ENCODE data around the gene ITGAE. TPM values are rescaled to one million over a fixed set of nuclear protein-coding genes. Genes with fewer than 3 reads are reported as not detected.
"Not testable (repeated sequence)": the region's sequence is repeated elsewhere in the genome, so short reads cannot be mapped to it uniquely, and the experiment has no call there.

ITGAE gene
- total and polyA plus RNA-seq, 4 donors = 16.0 to 57.0 (median 27.9) TPM

- H3K9me3 ChIP-seq (ENCODE audit: control insufficient read depth, low read length); H3K27ac ChIP-seq (ENCODE audit: low read depth in 1 of 2, low read length in 2 of 2); H3K4me3 ChIP-seq (ENCODE audit: low read length in 2 of 2); ATAC-seq (ENCODE audit: low FRiP score); DNase-seq; intact Hi-C loops (cut with DNase I); H3K27me3 ChIP-seq (ENCODE audit: control insufficient read depth in 1 of 2, insufficient read depth in 2 of 2, low read length in 1 of 2); H3K4me1 ChIP-seq (ENCODE audit: control insufficient read depth in 1 of 2, insufficient read depth in 2 of 2, low read length in 2 of 2); H3K36me3 ChIP-seq (ENCODE audit: control insufficient read depth in 1 of 2, insufficient read depth in 2 of 2, low read length in 1 of 2): not testable (repeated sequence)
- 87 to 93% methylated on average over 8 to 9 of the region's 9 CpGs for WGBS, 2 donors
Measured at GRCh38 chr17:3794152-3794551, 6.8 kb downstream of the ITGAE start.

GRCh38 chr17:3793258-3793657 is 7.7 kb downstream of the ITGAE start:
- 77 to 84% methylated on average over 7 of the region's 7 CpGs for WGBS, 2 donors
- intact Hi-C loops (cut with DNase I) = not testable (repeated sequence)

GRCh38 chr17:3792481-3792880 is 8.5 kb downstream of the ITGAE start:
- no peak overlapping the region for H3K27ac ChIP-seq (ENCODE audit: low read depth in 1 of 2, low read length in 2 of 2)
- ATAC-seq (ENCODE audit: low FRiP score) (no peak), DNase-seq (no peak)
- H3K4me1 ChIP-seq (ENCODE audit: control insufficient read depth in 1 of 2, insufficient read depth in 2 of 2, low read length in 2 of 2) = no peaks in the 10 kb centered on the region
- H3K36me3 ChIP-seq (ENCODE audit: control insufficient read depth in 1 of 2, insufficient read depth in 2 of 2, low read length in 1 of 2) = no peaks in the 10 kb centered on the region
- intact Hi-C loops (cut with DNase I) = no loop called here
- WGBS, 2 donors = 4 to 12% methylated on average over 6 of the region's 6 CpGs
- no peaks in the 10 kb centered on the region for H3K9me3 ChIP-seq (ENCODE audit: control insufficient read depth, low read length)
- H3K4me3 ChIP-seq (ENCODE audit: low read length in 2 of 2) = no peak overlapping the region
- no peaks in the 10 kb centered on the region for H3K27me3 ChIP-seq (ENCODE audit: control insufficient read depth in 1 of 2, insufficient read depth in 2 of 2, low read length in 1 of 2)

More at GRCh38 chr17:3793258-3793657, 7.7 kb downstream of the ITGAE start:
- not testable (repeated sequence) for H3K27me3 ChIP-seq (ENCODE audit: control insufficient read depth in 1 of 2, insufficient read depth in 2 of 2, low read length in 1 of 2); DNase-seq; ATAC-seq (ENCODE audit: low FRiP score); H3K27ac ChIP-seq (ENCODE audit: low read depth in 1 of 2, low read length in 2 of 2); H3K36me3 ChIP-seq (ENCODE audit: control insufficient read depth in 1 of 2, insufficient read depth in 2 of 2, low read length in 1 of 2); H3K4me1 ChIP-seq (ENCODE audit: control insufficient read depth in 1 of 2, insufficient read depth in 2 of 2, low read length in 2 of 2); H3K9me3 ChIP-seq (ENCODE audit: control insufficient read depth, low read length); H3K4me3 ChIP-seq (ENCODE audit: low read length in 2 of 2)

- Histone ChIP-seq H3K9me3 (ENCODE audit: control insufficient read depth, low read length) (no peaks in the 10 kb centered on the region), H3K4me3 (ENCODE audit: low read length in 2 of 2) (no peak overlapping the region), H3K27me3 (ENCODE audit: control insufficient read depth in 1 of 2, insufficient read depth in 2 of 2, low read length in 1 of 2) (no peaks in the 10 kb centered on the region), H3K36me3 (ENCODE audit: control insufficient read depth in 1 of 2, insufficient read depth in 2 of 2, low read length in 1 of 2) (no peaks in the 10 kb centered on the region), H3K4me1 (ENCODE audit: control insufficient read depth in 1 of 2, insufficient read depth in 2 of 2, low read length in 2 of 2) (no peaks in the 10 kb centered on the region), H3K27ac (ENCODE audit: low read depth in 1 of 2, low read length in 2 of 2) (no peak overlapping the region)
- DNase-seq = peak in 1 of 2 donors; percentile 25
- WGBS, 2 donors = 79 to 88% methylated on average over 2 of the region's 2 CpGs
- no peak for ATAC-seq (ENCODE audit: low FRiP score)
- intact Hi-C loops (cut with DNase I) = no loop called here
Measured at GRCh38 chr17:3788200-3788599, 12.8 kb downstream of the ITGAE start.

GRCh38 chr17:3785323-3785722 is 15.7 kb downstream of the ITGAE start:
- ATAC-seq (ENCODE audit: low FRiP score); intact Hi-C loops (cut with DNase I): not testable (repeated sequence)
- 88 to 89% methylated on average over 5 of the region's 5 CpGs for WGBS, 2 donors

GRCh38 chr17:3782751-3783150 is 18.2 kb downstream of the ITGAE start:
- H3K27me3 ChIP-seq (ENCODE audit: control insufficient read depth in 1 of 2, insufficient read depth in 2 of 2, low read length in 1 of 2) = no peaks in the 10 kb centered on the region
- ATAC-seq (ENCODE audit: low FRiP score) (no peak), DNase-seq (no peak)
- no peak overlapping the region for H3K4me3 ChIP-seq (ENCODE audit: low read length in 2 of 2)
- H3K9me3 ChIP-seq (ENCODE audit: control insufficient read depth, low read length) = no peaks in the 10 kb centered on the region
- H3K36me3 ChIP-seq (ENCODE audit: control insufficient read depth in 1 of 2, insufficient read depth in 2 of 2, low read length in 1 of 2) = no peaks in the 10 kb centered on the region
- intact Hi-C loops (cut with DNase I) = no loop called here
- H3K4me1 ChIP-seq (ENCODE audit: control insufficient read depth in 1 of 2, insufficient read depth in 2 of 2, low read length in 2 of 2) = no peaks in the 10 kb centered on the region
- WGBS, 2 donors = 82 to 89% methylated on average over 8 of the region's 8 CpGs
- H3K27ac ChIP-seq (ENCODE audit: low read depth in 1 of 2, low read length in 2 of 2) = no peak overlapping the region

More at GRCh38 chr17:3785323-3785722, 15.7 kb downstream of the ITGAE start:
- H3K27me3 ChIP-seq (ENCODE audit: control insufficient read depth in 1 of 2, insufficient read depth in 2 of 2, low read length in 1 of 2); DNase-seq; H3K4me3 ChIP-seq (ENCODE audit: low read length in 2 of 2); H3K27ac ChIP-seq (ENCODE audit: low read depth in 1 of 2, low read length in 2 of 2); H3K4me1 ChIP-seq (ENCODE audit: control insufficient read depth in 1 of 2, insufficient read depth in 2 of 2, low read length in 2 of 2); H3K36me3 ChIP-seq (ENCODE audit: control insufficient read depth in 1 of 2, insufficient read depth in 2 of 2, low read length in 1 of 2); H3K9me3 ChIP-seq (ENCODE audit: control insufficient read depth, low read length): not testable (repeated sequence)

- ATAC-seq (ENCODE audit: low FRiP score) = no peak
- WGBS, 2 donors = 58 to 59% methylated on average over 6 of the region's 6 CpGs
Measured at GRCh38 chr17:3780986-3781385, 20.0 kb downstream of the ITGAE start.

GRCh38 chr17:3777366-3778120 is 23.4 kb downstream of the ITGAE start:
- Histone ChIP-seq H3K4me3 (ENCODE audit: low read length in 2 of 2) (no peak overlapping the region), H3K27ac (ENCODE audit: low read depth in 1 of 2, low read length in 2 of 2) (no peak overlapping the region), H3K9me3 (ENCODE audit: control insufficient read depth, low read length) (no peaks in the 10 kb centered on the region), H3K36me3 (ENCODE audit: control insufficient read depth in 1 of 2, insufficient read depth in 2 of 2, low read length in 1 of 2) (no peaks in the 10 kb centered on the region), H3K27me3 (ENCODE audit: control insufficient read depth in 1 of 2, insufficient read depth in 2 of 2, low read length in 1 of 2) (no peaks in the 10 kb centered on the region), H3K4me1 (ENCODE audit: control insufficient read depth in 1 of 2, insufficient read depth in 2 of 2, low read length in 2 of 2) (no peaks in the 10 kb centered on the region)
- no peak for DNase-seq
- no peak for ATAC-seq (ENCODE audit: low FRiP score)
- intact Hi-C loops (cut with DNase I) = no loop called here
- 87 to 88% methylated on average over 20 of the region's 20 CpGs for WGBS, 2 donors

More at GRCh38 chr17:3780986-3781385, 20.0 kb downstream of the ITGAE start:
- H3K4me3 ChIP-seq (ENCODE audit: low read length in 2 of 2) = no peak overlapping the region
- no peaks in the 10 kb centered on the region for H3K4me1 ChIP-seq (ENCODE audit: control insufficient read depth in 1 of 2, insufficient read depth in 2 of 2, low read length in 2 of 2)
- H3K27ac ChIP-seq (ENCODE audit: low read depth in 1 of 2, low read length in 2 of 2) = no peak overlapping the region
- intact Hi-C loops (cut with DNase I) = no loop called here
- DNase-seq = no peak
- no peaks in the 10 kb centered on the region for H3K36me3 ChIP-seq (ENCODE audit: control insufficient read depth in 1 of 2, insufficient read depth in 2 of 2, low read length in 1 of 2)
- H3K9me3 ChIP-seq (ENCODE audit: control insufficient read depth, low read length) = no peaks in the 10 kb centered on the region
- no peaks in the 10 kb centered on the region for H3K27me3 ChIP-seq (ENCODE audit: control insufficient read depth in 1 of 2, insufficient read depth in 2 of 2, low read length in 1 of 2)

- no peak for ATAC-seq (ENCODE audit: low FRiP score)
- H3K27ac ChIP-seq (ENCODE audit: low read depth in 1 of 2, low read length in 2 of 2) = no peak overlapping the region
Measured at GRCh38 chr17:3773966-3774365, 27.0 kb downstream of the ITGAE start.

More at GRCh38 chr17:3773966-3774365, 27.0 kb downstream of the ITGAE start:
- 90 to 93% methylated on average over 3 of the region's 3 CpGs for WGBS, 2 donors
- Histone ChIP-seq H3K4me3 (ENCODE audit: low read length in 2 of 2) (no peak overlapping the region), H3K27me3 (ENCODE audit: control insufficient read depth in 1 of 2, insufficient read depth in 2 of 2, low read length in 1 of 2) (no peaks in the 10 kb centered on the region), H3K36me3 (ENCODE audit: control insufficient read depth in 1 of 2, insufficient read depth in 2 of 2, low read length in 1 of 2) (no peaks in the 10 kb centered on the region), H3K4me1 (ENCODE audit: control insufficient read depth in 1 of 2, insufficient read depth in 2 of 2, low read length in 2 of 2) (no peaks in the 10 kb centered on the region), H3K9me3 (ENCODE audit: control insufficient read depth, low read length) (no peaks in the 10 kb centered on the region)
- DNase-seq = peak in 1 of 2 donors; percentile 19
- intact Hi-C loops (cut with DNase I) = no loop called here
